ENCODE measurements around the gene NR5A2.

Gene NR5A2

DNA sequence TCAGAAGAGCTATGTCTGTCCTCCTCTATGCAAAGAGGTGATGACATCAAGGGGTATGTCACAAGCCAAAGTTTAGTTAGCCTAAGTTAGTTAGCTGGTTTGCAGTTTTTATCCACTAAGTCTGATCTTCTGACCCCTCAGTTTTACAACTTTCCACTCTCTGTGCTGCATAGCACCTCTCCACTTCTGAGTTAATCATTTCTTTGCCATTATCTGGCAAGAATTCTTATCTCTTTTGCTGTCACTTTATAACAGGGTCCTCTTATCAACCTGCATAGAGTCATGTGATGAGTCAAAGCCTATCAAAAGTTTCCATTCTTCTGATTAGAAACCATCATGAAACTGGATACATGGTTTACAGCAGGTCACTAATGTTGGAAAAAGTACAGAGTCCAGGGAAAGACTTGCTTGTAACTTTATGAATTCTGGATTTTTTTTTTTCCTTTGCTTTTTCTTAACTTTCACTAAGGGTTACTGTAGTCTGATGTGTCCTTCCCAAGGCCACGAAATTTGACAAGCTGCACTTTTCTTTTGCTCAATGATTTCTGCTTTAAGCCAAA is at the start of gene NR5A2:
Gene NR5A2, plus strand, starts transcription at position 447 of the 560 bp plus-strand sequence. CDS start 138 bp downstream, outside the sequence.
- H3K36me3 ChIP-seq (ENCODE audit: control insufficient read depth, insufficient read depth, low read length) = no peaks in the 10 kb centered on the region
- no peaks in the 10 kb centered on the region for H3K9me3 ChIP-seq (ENCODE audit: control insufficient read depth, insufficient read depth, low read length)
- no peak within 1 kb of the TSS for H3K27ac ChIP-seq (ENCODE audit: low read depth, low read length)
- H3K27me3 ChIP-seq (ENCODE audit: control insufficient read depth, insufficient read depth, low read length) = peaks cover 31% of the 10 kb centered on the region
- H3K4me1 ChIP-seq (ENCODE audit: control insufficient read depth, insufficient read depth, low read length) = peaks cover 15% of the 10 kb centered on the region
- H3K9ac ChIP-seq (ENCODE audit: low read depth, low read length) = no peak within 1 kb of the TSS
- H3K4me3 ChIP-seq (ENCODE audit: low read depth, low read length) = peak within 1 kb of the TSS; percentile 80

DNA sequence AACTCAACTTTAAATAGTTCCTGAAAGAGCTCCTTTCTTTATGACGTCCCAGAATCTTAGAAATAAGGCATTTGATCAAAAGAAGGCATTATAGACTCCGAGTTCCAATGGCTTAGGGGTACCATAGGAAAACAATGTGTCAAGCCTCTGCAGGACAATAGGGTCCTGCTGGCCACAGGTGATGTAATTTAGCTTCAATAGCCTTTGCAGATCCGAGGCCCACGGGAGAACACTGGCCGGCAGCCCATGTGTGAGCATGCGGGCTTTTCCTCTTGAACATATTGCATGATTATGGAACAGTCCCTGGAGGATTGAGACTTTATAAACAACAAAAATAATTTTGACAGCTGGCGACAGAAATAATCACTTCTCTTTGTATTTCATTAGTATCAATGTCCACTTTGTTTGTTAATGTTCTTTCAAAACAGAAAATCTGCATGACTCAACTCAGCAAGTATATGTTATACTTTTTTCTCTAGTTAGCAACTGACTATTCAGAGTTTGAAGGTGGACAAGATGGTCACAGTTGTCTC is 49.0 kb upstream of the NR5A2 start:
- H3K27ac ChIP-seq (ENCODE audit: low read depth, low read length) = no peak overlapping the region
- no peaks in the 10 kb centered on the region for H3K9me3 ChIP-seq (ENCODE audit: control insufficient read depth, insufficient read depth, low read length)
- no peaks in the 10 kb centered on the region for H3K27me3 ChIP-seq (ENCODE audit: control insufficient read depth, insufficient read depth, low read length)
- no peaks in the 10 kb centered on the region for H3K36me3 ChIP-seq (ENCODE audit: control insufficient read depth, insufficient read depth, low read length)
- no peak overlapping the region for H3K4me3 ChIP-seq (ENCODE audit: low read depth, low read length)
- peaks cover 29% of the 10 kb centered on the region for H3K4me1 ChIP-seq (ENCODE audit: control insufficient read depth, insufficient read depth, low read length)
- H3K9ac ChIP-seq (ENCODE audit: low read depth, low read length) = no peak overlapping the region

DNA sequence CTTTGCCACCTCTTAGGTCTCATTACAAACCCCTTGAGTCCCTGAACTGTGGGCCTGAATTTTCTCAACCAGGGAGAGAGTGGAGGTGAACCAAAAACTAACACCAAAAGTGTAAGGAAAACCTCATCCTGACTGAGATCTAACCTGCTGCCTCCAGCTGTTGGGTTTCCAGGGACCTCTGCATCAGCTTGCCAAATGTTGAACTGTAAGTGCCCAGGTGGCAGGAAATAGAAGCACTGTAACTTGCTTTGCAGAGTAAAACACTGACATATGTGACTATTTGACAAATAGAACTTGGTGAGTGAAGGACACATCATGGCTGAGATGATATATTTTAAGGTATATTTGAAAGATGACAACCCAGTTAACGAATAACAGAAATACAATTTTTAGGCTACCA is 48.4 kb upstream of the NR5A2 start:
- no peaks in the 10 kb centered on the region for H3K27me3 ChIP-seq (ENCODE audit: control insufficient read depth, insufficient read depth, low read length)
- no peak overlapping the region for H3K9ac ChIP-seq (ENCODE audit: low read depth, low read length)
- peaks cover 29% of the 10 kb centered on the region for H3K4me1 ChIP-seq (ENCODE audit: control insufficient read depth, insufficient read depth, low read length)
- H3K4me3 ChIP-seq (ENCODE audit: low read depth, low read length) = no peak overlapping the region
- H3K9me3 ChIP-seq (ENCODE audit: control insufficient read depth, insufficient read depth, low read length) = no peaks in the 10 kb centered on the region
- no peak overlapping the region for H3K27ac ChIP-seq (ENCODE audit: low read depth, low read length)
- H3K36me3 ChIP-seq (ENCODE audit: control insufficient read depth, insufficient read depth, low read length) = no peaks in the 10 kb centered on the region

DNA sequence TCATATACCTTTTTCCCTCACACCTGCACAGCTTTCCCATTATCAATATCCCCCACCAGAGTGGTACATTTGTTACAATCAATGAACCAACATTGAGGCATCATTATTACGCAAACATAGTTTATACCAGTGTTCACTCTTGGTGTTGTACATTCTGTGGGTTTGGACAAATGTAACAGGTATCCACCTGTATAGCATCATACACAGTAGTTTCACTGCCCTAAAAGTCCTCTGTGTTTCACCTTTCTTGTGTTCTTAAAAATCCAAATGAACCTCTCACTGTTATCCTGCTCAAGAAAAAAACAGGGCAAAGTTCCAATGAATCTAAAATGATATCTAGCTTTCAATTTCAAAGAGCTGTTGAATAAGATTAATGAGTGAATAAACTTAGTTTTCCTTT is 45.9 kb upstream of the NR5A2 start:
- Histone ChIP-seq H3K4me1 (ENCODE audit: control insufficient read depth, insufficient read depth, low read length) (peaks cover 17% of the 10 kb centered on the region), H3K27me3 (ENCODE audit: control insufficient read depth, insufficient read depth, low read length) (no peaks in the 10 kb centered on the region), H3K27ac (ENCODE audit: low read depth, low read length) (no peak overlapping the region), H3K9ac (ENCODE audit: low read depth, low read length) (no peak overlapping the region), H3K9me3 (ENCODE audit: control insufficient read depth, insufficient read depth, low read length) (no peaks in the 10 kb centered on the region), H3K4me3 (ENCODE audit: low read depth, low read length) (no peak overlapping the region), H3K36me3 (ENCODE audit: control insufficient read depth, insufficient read depth, low read length) (no peaks in the 10 kb centered on the region)

DNA sequence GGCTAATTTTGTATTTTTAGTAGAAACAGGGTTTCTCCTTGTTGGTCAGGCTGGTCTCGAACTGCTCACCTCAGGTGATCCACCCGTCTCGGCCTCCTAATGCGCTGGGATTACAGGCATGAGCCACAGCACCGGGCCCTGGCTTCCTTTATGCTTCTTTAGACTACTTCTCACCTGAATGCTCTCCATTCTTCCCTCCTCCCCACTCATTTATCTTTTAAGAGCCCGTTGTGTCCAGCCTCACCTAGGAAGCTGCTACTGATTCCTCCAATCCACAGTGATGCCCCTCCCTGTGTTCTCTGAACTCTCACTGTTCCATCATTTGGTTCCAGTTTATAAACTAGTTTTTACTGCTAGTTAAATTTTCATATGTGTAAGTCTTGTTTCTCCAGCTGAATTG is 44.9 kb upstream of the NR5A2 start:
- Histone ChIP-seq H3K4me3 (ENCODE audit: low read depth, low read length) (no peak overlapping the region), H3K27me3 (ENCODE audit: control insufficient read depth, insufficient read depth, low read length) (no peaks in the 10 kb centered on the region), H3K9me3 (ENCODE audit: control insufficient read depth, insufficient read depth, low read length) (no peaks in the 10 kb centered on the region)

DNA sequence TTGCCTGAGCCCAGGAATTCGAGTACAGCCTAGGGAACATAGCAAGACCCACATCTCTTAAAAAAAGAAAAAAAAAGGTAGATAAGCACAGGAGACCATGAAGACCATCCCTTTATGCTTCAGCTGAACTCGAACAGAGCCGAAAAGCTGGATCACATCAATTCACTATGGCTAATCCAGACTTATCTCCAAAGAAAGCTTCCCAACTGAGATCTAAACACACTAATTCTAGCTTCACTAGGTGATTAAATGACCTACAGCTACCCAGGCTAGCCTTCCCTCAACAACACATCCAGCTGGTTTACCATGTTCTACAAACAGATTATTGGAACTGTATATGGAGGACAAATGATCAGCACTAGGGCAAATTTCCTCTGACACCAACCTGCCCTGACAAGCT is 44.0 kb upstream of the NR5A2 start:
- H3K4me3 ChIP-seq (ENCODE audit: low read depth, low read length) = no peak overlapping the region
- H3K36me3 ChIP-seq (ENCODE audit: control insufficient read depth, insufficient read depth, low read length) = no peaks in the 10 kb centered on the region
- no peak overlapping the region for H3K9ac ChIP-seq (ENCODE audit: low read depth, low read length)
- no peaks in the 10 kb centered on the region for H3K27me3 ChIP-seq (ENCODE audit: control insufficient read depth, insufficient read depth, low read length)
- no peak overlapping the region for H3K27ac ChIP-seq (ENCODE audit: low read depth, low read length)
- peaks cover 5% of the 10 kb centered on the region for H3K4me1 ChIP-seq (ENCODE audit: control insufficient read depth, insufficient read depth, low read length)
- H3K9me3 ChIP-seq (ENCODE audit: control insufficient read depth, insufficient read depth, low read length) = no peaks in the 10 kb centered on the region

More for the DNA sequence above, 44.9 kb upstream of the NR5A2 start:
- no peak overlapping the region for H3K27ac ChIP-seq (ENCODE audit: low read depth, low read length)
- H3K4me1 ChIP-seq (ENCODE audit: control insufficient read depth, insufficient read depth, low read length) = peaks cover 10% of the 10 kb centered on the region
- H3K36me3 ChIP-seq (ENCODE audit: control insufficient read depth, insufficient read depth, low read length) = no peaks in the 10 kb centered on the region
- H3K9ac ChIP-seq (ENCODE audit: low read depth, low read length) = no peak overlapping the region

DNA sequence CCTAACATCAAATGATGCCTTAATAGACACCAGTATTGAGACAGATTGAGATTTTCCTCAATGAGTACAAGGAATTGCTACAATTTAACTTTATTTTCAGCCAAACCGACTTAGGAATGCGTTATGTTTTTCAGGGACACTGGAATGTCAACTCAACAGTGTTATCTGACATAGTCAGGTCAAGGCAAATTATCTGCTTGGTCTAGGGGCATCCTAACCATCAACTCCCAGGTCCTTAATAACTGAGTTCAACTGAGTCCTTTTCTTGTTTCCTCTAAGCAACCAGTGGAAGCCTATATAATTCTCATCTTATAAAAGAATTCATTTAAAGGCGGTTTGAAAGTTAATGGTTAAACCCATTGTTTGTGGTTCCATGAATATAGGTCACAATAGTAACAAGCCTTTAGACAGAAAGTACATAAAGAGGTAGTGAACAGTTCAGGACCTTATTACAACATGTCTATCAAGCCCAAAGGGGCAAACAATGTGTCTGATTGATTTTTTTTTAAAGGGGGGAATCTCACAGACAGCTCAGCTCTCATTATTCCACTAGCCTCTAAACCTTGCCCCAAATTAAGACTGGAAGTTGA is 32.3 kb upstream of the NR5A2 start:
- no peak overlapping the region for H3K27ac ChIP-seq (ENCODE audit: low read depth, low read length)
- H3K9me3 ChIP-seq (ENCODE audit: control insufficient read depth, insufficient read depth, low read length) = no peaks in the 10 kb centered on the region
- no peaks in the 10 kb centered on the region for H3K36me3 ChIP-seq (ENCODE audit: control insufficient read depth, insufficient read depth, low read length)
- no peaks in the 10 kb centered on the region for H3K4me1 ChIP-seq (ENCODE audit: control insufficient read depth, insufficient read depth, low read length)
- H3K4me3 ChIP-seq (ENCODE audit: low read depth, low read length) = no peak overlapping the region
- no peaks in the 10 kb centered on the region for H3K27me3 ChIP-seq (ENCODE audit: control insufficient read depth, insufficient read depth, low read length)
- no peak overlapping the region for H3K9ac ChIP-seq (ENCODE audit: low read depth, low read length)

DNA sequence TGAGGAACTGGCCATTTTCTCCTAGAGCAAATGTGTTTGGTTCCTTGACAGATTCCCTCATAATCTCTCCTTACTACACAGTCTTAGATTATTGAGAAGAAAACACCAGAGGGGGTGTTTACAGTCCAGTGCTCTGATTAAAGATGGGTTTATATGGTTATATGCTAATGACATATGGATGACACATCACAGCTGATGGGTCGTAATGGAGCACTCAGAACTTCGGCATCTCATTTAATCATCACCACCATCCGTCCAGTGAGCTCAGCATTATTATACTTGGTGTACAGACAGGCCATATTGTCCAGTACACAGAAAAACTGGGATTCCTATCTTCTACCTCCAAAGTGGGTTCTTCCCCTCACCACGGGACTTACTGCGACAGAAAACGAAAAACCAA is 22.3 kb upstream of the NR5A2 start:
- H3K36me3 ChIP-seq (ENCODE audit: control insufficient read depth, insufficient read depth, low read length) = no peaks in the 10 kb centered on the region
- no peak overlapping the region for H3K4me3 ChIP-seq (ENCODE audit: low read depth, low read length)
- no peaks in the 10 kb centered on the region for H3K9me3 ChIP-seq (ENCODE audit: control insufficient read depth, insufficient read depth, low read length)

DNA sequence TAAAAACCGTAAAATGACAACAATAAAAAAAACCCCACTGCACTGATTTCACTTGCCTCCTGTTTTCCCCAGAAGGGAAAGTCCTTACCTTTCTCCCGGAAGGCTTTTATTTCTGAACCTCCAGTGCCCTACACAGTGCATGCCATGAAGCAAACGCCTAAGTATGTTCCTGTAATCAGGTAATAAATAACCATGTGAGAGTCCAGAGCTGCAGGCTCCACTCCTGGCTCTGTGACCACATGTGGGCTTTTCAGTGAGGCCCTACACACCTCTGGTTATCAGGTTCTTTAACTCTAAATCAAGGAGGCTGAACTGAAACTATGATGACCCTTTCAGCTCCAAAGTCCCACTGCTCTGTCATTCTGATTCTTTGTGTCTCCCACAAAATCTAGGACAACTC is 20.8 kb upstream of the NR5A2 start:
- no peaks in the 10 kb centered on the region for H3K4me1 ChIP-seq (ENCODE audit: control insufficient read depth, insufficient read depth, low read length)
- no peak overlapping the region for H3K9ac ChIP-seq (ENCODE audit: low read depth, low read length)
- no peak overlapping the region for H3K27ac ChIP-seq (ENCODE audit: low read depth, low read length)
- H3K27me3 ChIP-seq (ENCODE audit: control insufficient read depth, insufficient read depth, low read length) = no peaks in the 10 kb centered on the region
- no peaks in the 10 kb centered on the region for H3K36me3 ChIP-seq (ENCODE audit: control insufficient read depth, insufficient read depth, low read length)
- H3K9me3 ChIP-seq (ENCODE audit: control insufficient read depth, insufficient read depth, low read length) = no peaks in the 10 kb centered on the region
- H3K4me3 ChIP-seq (ENCODE audit: low read depth, low read length) = no peak overlapping the region

More for the DNA sequence above, 22.3 kb upstream of the NR5A2 start:
- no peak overlapping the region for H3K9ac ChIP-seq (ENCODE audit: low read depth, low read length)
- H3K27ac ChIP-seq (ENCODE audit: low read depth, low read length) = no peak overlapping the region
- H3K4me1 ChIP-seq (ENCODE audit: control insufficient read depth, insufficient read depth, low read length) = no peaks in the 10 kb centered on the region
- H3K27me3 ChIP-seq (ENCODE audit: control insufficient read depth, insufficient read depth, low read length) = no peaks in the 10 kb centered on the region

DNA sequence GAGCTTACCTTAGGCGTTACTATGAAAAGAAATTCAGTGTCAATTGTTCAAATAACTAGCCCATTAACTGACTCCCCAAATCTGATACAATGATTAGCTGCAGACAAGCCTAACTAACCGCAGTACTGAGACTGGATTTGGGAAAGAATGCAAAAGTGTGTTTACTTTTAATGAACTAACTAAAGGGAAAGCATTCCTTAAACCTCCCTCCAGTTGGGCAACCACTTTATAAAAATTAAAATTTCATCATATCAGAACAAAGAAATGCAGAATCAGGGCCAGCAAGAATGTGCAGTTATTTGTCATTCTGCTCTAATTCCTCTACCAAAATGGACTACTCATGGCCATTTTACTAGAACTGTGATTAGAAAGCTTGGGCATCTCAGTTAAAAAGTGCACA is 11.7 kb upstream of the NR5A2 start:
- Histone ChIP-seq H3K27ac (ENCODE audit: low read depth, low read length) (no peak overlapping the region), H3K4me1 (ENCODE audit: control insufficient read depth, insufficient read depth, low read length) (no peaks in the 10 kb centered on the region), H3K4me3 (ENCODE audit: low read depth, low read length) (no peak overlapping the region), H3K27me3 (ENCODE audit: control insufficient read depth, insufficient read depth, low read length) (no peaks in the 10 kb centered on the region), H3K9ac (ENCODE audit: low read depth, low read length) (no peak overlapping the region), H3K36me3 (ENCODE audit: control insufficient read depth, insufficient read depth, low read length) (no peaks in the 10 kb centered on the region), H3K9me3 (ENCODE audit: control insufficient read depth, insufficient read depth, low read length) (no peaks in the 10 kb centered on the region)

DNA sequence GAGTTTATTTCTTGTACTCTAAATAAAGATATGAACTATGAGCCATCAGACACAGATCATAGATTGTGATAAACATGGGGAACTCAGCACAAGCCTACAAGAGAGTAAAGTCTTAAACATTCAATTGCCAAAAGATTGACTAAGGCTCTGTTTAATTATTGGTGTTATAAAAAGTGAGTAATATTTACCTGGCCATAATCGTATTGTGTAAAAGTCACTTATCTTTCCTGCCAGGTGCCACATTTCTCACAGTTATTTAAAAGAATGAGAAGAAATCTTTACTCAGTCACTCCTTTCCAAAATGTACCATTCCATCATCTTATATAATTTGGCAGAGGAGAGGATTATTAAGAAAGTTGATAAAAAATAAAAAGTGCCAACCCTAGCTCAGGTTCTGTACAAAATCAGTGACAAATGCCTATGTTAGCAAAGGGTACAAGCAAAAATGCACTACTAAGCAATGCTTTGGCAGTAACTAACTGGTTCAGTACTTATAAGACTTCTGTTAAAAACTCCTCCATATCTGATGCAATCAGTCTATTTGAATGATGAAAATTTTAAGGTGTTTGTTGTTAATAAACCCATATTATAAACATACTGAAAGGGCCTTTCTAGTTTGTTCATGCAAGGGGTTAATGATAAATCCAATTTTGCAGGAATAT is 5.8 kb upstream of the NR5A2 start:
- H3K4me3 ChIP-seq (ENCODE audit: low read depth, low read length) = no peak overlapping the region
- H3K27ac ChIP-seq (ENCODE audit: low read depth, low read length) = no peak overlapping the region
- no peaks in the 10 kb centered on the region for H3K36me3 ChIP-seq (ENCODE audit: control insufficient read depth, insufficient read depth, low read length)
- H3K9me3 ChIP-seq (ENCODE audit: control insufficient read depth, insufficient read depth, low read length) = no peaks in the 10 kb centered on the region
- H3K27me3 ChIP-seq (ENCODE audit: control insufficient read depth, insufficient read depth, low read length) = no peaks in the 10 kb centered on the region
- no peak overlapping the region for H3K9ac ChIP-seq (ENCODE audit: low read depth, low read length)
- no peaks in the 10 kb centered on the region for H3K4me1 ChIP-seq (ENCODE audit: control insufficient read depth, insufficient read depth, low read length)

All from HUES48 (cell line).